K562 (cell line): ENCODE measurements around the gene BIRC6. TPM values are rescaled to one million over a fixed set of nuclear protein-coding genes. Genes with fewer than 3 reads are reported as not detected.

Source experiments
- CCNT2 ChIP-seq: IDR thresholded peaks from 2 replicates; pipeline ENCODE4 v1.6.1; 2011; ENCODE audit warnings: borderline replicate concordance, low read depth, mild to moderate bottlenecking, moderate library complexity, mixed read lengths, low read length; ENCODE audit not compliant: insufficient read length; ENCODE audit errors: extremely low read depth
- GABPB2 ChIP-seq: fragments of 250-450 bp; sonication (Bioruptor Pico); conservative IDR thresholded peaks from 2 replicates; pipeline ENCODE4 v1.5.1; 2021; ENCODE audit warnings: mild to moderate bottlenecking
- KDM4B ChIP-seq, 2 experiments: fragments of 450-650 bp in 1 of 2; sonication (generic) in 1 of 2; IDR thresholded peaks; 2 replicates each; pipeline ENCODE4 v1.6.1; 2016 to 2017; ENCODE audit warnings: borderline replicate concordance in 2 of 2, antibody characterized with exemption in 1 of 2, low read depth in 1 of 2, mild to moderate bottlenecking in 1 of 2
- LARP7 ChIP-seq: fragments of 450-650 bp; IDR thresholded peaks from 2 replicates; pipeline ENCODE4 v1.6.1; 2016
- NFIC ChIP-seq: fragments of 450-650 bp; IDR thresholded peaks from 2 replicates; pipeline ENCODE4 v1.6.1; 2017; ENCODE audit warnings: mild to moderate bottlenecking, inconsistent platforms
- NFIX ChIP-seq: fragments of 250-450 bp; sonication (Bioruptor Pico); IDR thresholded peaks from 2 replicates; pipeline ENCODE4 v1.4.0; 2020; ENCODE audit warnings: low read depth, mild to moderate bottlenecking, moderate library complexity
- NFXL1 ChIP-seq: fragments of 450-650 bp; formaldehyde crosslinking; IDR thresholded peaks from 2 replicates; pipeline ENCODE4 v1.4.0; 2021; ENCODE audit warnings: mild to moderate bottlenecking
- SMARCA4 ChIP-seq: fragments of 450-650 bp; IDR thresholded peaks from 2 replicates; pipeline ENCODE4 v1.6.1; 2016
- ZNF445 ChIP-seq: fragments of 250-450 bp; sonication (Bioruptor Pico); IDR thresholded peaks from 2 replicates; pipeline ENCODE4 v1.4.0; 2020; ENCODE audit warnings: low read depth, mild to moderate bottlenecking, moderate library complexity
- polyA plus RNA-seq, 8 experiments: library from polyadenylated mRNA; depleted of rRNA in 4 of 8; stranded (reverse) in 5 of 8; unstranded in 3 of 8; fragments of >200 nt; fragmentation: Nextera tagmentation in 2 of 8; fragmentation: Illumina TruSeq in 1 of 8; extraction: Ambion mirVana in 2 of 8; extraction: Trizol in 1 of 8; gene quantifications; 2 replicates each; pipeline versions ENCODE4 v1.2.1 to v1.2.3, GENCODE V29; 2011 to 2014; ENCODE audit warnings: inconsistent platforms in 1 of 8, missing spikeins in 1 of 8
- total RNA-seq, 7 experiments: library from RNA; depleted of rRNA in 6 of 7; stranded (reverse); fragments of >200 nt in 6 of 7; fragmentation: Illumina TruSeq in 2 of 7; extraction: Trizol in 2 of 7; gene quantifications; 2 replicates each; pipeline versions ENCODE4 v1.2.1 to v1.2.3, GENCODE V29; 2011 to 2021; ENCODE audit warnings: low replicate concordance in 1 of 7
- TF ChIP-seq, protein P1 (sequence below): fragments of 250-450 bp; sonication (Bioruptor Pico); IDR thresholded peaks from 2 replicates; pipeline ENCODE4 v1.8.0; 2022; ENCODE audit warnings: inconsistent platforms, mild to moderate bottlenecking, moderate library complexity, borderline replicate concordance
- TF ChIP-seq, protein P2 (sequence below): IDR thresholded peaks from 2 replicates; pipeline ENCODE4 v1.6.1; 2011; ENCODE audit warnings: borderline replicate concordance, low read depth, mild to moderate bottlenecking, moderate library complexity, low read length; ENCODE audit not compliant: insufficient read depth, poor library complexity, severe bottlenecking
- TF ChIP-seq, protein P3 (sequence below): fragments of 450-650 bp; IDR thresholded peaks from 2 replicates; pipeline ENCODE4 v1.6.1; 2016
- TF ChIP-seq, protein P4 (sequence below): sonication (generic); formaldehyde crosslinking; IDR thresholded peaks from 2 replicates; pipeline ENCODE4 v1.8.0; 2022; ENCODE audit warnings: mild to moderate bottlenecking, missing genetic modification reagents

The BIRC6 gene
- total and polyA plus RNA-seq, 9 of the 15 experiments (the other 6 are each of a cell fraction or from before 2014, with no cell fraction given) = 18.8 to 110 (median 49.8) TPM

DNA sequence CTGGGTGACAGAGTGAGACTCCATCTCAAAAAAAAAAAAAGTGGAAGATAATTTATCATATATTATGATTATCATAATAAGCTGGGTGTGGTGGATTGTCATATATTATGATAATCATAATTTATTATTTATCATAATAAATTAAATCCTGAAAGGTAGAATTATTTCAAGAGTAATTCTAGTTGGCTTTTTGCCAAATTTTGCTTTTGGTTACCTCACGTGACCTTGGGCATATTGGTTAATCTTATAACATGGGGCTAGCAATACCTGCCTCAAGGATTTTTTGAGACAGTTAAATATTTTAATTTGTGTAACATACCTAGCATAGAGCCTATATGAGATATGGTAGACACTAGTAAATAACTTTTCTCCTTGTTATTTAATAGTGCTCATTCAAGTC lies 159.7 kb downstream of the BIRC6 start (continued):
- TF ChIP-seq, protein P1, sequence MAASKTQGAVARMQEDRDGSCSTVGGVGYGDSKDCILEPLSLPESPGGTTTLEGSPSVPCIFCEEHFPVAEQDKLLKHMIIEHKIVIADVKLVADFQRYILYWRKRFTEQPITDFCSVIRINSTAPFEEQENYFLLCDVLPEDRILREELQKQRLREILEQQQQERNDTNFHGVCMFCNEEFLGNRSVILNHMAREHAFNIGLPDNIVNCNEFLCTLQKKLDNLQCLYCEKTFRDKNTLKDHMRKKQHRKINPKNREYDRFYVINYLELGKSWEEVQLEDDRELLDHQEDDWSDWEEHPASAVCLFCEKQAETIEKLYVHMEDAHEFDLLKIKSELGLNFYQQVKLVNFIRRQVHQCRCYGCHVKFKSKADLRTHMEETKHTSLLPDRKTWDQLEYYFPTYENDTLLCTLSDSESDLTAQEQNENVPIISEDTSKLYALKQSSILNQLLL (CRISPR knock-in tag) = no peak
- TF ChIP-seq KDM4B (IDR thresholded peaks at IDR 0.05; ENCODE audit: borderline replicate concordance in 2 of 2, low read depth in 1 of 2) = no peak
- TF ChIP-seq, protein P2, sequence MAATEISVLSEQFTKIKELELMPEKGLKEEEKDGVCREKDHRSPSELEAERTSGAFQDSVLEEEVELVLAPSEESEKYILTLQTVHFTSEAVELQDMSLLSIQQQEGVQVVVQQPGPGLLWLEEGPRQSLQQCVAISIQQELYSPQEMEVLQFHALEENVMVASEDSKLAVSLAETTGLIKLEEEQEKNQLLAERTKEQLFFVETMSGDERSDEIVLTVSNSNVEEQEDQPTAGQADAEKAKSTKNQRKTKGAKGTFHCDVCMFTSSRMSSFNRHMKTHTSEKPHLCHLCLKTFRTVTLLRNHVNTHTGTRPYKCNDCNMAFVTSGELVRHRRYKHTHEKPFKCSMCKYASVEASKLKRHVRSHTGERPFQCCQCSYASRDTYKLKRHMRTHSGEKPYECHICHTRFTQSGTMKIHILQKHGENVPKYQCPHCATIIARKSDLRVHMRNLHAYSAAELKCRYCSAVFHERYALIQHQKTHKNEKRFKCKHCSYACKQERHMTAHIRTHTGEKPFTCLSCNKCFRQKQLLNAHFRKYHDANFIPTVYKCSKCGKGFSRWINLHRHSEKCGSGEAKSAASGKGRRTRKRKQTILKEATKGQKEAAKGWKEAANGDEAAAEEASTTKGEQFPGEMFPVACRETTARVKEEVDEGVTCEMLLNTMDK = no peak
- no peak for TF ChIP-seq CCNT2
- peak; percentile 80 for TF ChIP-seq NFIX
- no peak for TF ChIP-seq SMARCA4
- TF ChIP-seq, protein P3, sequence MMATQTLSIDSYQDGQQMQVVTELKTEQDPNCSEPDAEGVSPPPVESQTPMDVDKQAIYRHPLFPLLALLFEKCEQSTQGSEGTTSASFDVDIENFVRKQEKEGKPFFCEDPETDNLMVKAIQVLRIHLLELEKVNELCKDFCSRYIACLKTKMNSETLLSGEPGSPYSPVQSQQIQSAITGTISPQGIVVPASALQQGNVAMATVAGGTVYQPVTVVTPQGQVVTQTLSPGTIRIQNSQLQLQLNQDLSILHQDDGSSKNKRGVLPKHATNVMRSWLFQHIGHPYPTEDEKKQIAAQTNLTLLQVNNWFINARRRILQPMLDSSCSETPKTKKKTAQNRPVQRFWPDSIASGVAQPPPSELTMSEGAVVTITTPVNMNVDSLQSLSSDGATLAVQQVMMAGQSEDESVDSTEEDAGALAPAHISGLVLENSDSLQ = peak; percentile 44
- TF ChIP-seq NFXL1 (CRISPR knock-in tag) = no peak
- no peak for TF ChIP-seq LARP7
- peak; percentile 93 for TF ChIP-seq NFIC
- no peak for TF ChIP-seq GABPB2
- no peak for TF ChIP-seq ZNF445 (CRISPR knock-in tag)
- TF ChIP-seq, protein P4, sequence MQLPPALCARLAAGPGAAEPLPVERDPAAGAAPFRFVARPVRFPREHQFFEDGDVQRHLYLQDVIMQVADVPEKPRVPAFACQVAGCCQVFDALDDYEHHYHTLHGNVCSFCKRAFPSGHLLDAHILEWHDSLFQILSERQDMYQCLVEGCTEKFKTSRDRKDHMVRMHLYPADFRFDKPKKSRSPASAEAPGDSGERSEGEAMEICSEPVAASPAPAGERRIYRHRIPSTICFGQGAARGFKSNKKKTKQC = no peak
